Peyer's patch (tissue), 4 donors: ENCODE measurements around the gene COL5A2.

Experiments
- POLR2A ChIP-seq, 2 donors: fragments of 450-650 bp; IDR thresholded peaks; one replicate each; pipeline ENCODE4 v1.5.1; 2017; ENCODE audit warnings: antibody characterized with exemption in 2 of 2, mild to moderate bottlenecking in 2 of 2, moderate library complexity in 2 of 2
- TF ChIP-seq, protein P1 (sequence below), 6 experiments: fragments of 450-650 bp in 4 of 6; fragments of 200-600 bp in 2 of 6; sonication (generic) in 1 of 6; IDR thresholded peaks; one replicate each; pipeline ENCODE4 v1.5.1; 2017 to 2019; ENCODE audit warnings: antibody characterized with exemption in 6 of 6, mild to moderate bottlenecking in 3 of 6, moderate library complexity in 1 of 6

DNA sequence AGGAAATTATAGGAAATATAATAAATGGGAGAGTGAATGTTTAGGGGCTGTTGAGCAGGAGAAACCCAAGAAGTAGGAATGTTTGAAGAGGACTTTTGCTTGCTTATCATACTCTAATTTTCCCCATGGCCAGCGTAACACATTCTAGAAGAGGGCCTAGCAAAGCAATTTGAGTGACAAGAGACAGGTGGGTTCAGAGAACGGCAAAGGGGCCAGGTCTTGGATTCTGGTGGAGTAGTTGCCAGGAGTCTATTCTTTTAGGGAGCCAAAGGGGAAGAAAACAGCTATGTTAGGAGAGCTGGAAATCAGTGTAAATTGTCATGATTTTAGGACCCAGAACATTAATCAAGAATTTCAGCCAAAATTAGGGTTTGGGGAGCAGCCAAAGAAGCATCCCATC lies 96.5 kb downstream of the COL5A2 start:
- TF ChIP-seq, protein P1, sequence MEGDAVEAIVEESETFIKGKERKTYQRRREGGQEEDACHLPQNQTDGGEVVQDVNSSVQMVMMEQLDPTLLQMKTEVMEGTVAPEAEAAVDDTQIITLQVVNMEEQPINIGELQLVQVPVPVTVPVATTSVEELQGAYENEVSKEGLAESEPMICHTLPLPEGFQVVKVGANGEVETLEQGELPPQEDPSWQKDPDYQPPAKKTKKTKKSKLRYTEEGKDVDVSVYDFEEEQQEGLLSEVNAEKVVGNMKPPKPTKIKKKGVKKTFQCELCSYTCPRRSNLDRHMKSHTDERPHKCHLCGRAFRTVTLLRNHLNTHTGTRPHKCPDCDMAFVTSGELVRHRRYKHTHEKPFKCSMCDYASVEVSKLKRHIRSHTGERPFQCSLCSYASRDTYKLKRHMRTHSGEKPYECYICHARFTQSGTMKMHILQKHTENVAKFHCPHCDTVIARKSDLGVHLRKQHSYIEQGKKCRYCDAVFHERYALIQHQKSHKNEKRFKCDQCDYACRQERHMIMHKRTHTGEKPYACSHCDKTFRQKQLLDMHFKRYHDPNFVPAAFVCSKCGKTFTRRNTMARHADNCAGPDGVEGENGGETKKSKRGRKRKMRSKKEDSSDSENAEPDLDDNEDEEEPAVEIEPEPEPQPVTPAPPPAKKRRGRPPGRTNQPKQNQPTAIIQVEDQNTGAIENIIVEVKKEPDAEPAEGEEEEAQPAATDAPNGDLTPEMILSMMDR (IDR thresholded peaks at IDR 0.05) = no peak
- TF ChIP-seq POLR2A (IDR thresholded peaks at IDR 0.05) = no peak
